MCF 10A (cell line): ENCODE results near the gene LILRB3. TPM values are rescaled to one million over a fixed set of nuclear protein-coding genes. Genes with fewer than 3 reads are reported as not detected.
"Not testable (repeated sequence)": the region's sequence is repeated elsewhere in the genome, so short reads cannot be mapped to it uniquely, and the experiment has no call there.

Experiments
- Bru-seq: library from RNA; stranded (reverse); fragments of 400-500 nt; gene quantifications from one replicate; lab custom pipeline; 2021; lab: Mats Ljungman, UMichigan
- BruChase-seq, 2 experiments: library from RNA; stranded (reverse); fragments of 400-500 nt; gene quantifications; one replicate each; lab custom pipeline; 2021; lab: Mats Ljungman, UMichigan
- BruUV-seq: library from RNA; stranded (reverse); fragments of 400-500 nt; replicated peaks from 2 replicates; lab custom pipeline; 2021; lab: Mats Ljungman, UMichigan
- CTCF ChIA-PET: fragments of 300-600 bp; sonication (Branson Sonifier 250); formaldehyde crosslinking; extraction: SDS; loops from one replicate; lab custom pipeline; 2021; ENCODE audit warnings: antibody characterized with exemption, inconsistent platforms; lab: Yijun Ruan, JAX
- POLR2A ChIA-PET: fragments of 300-600, 350-650 bp; sonication (Branson Sonifier 250); formaldehyde crosslinking; extraction: SDS; loops from one replicate; lab custom pipeline; 2020; ENCODE audit warnings: antibody characterized with exemption, inconsistent platforms; lab: Yijun Ruan, JAX
- DNase-seq: peaks from one replicate; pipeline ENCODE4 v3.0.0-alpha.2; 2018; ENCODE audit not compliant: unreplicated experiment
- H3K27ac Mint-ChIP-seq: one replicate; pipeline ENCODE4 v1.8.0; 2022; ENCODE audit warnings: mild to moderate bottlenecking, low read depth, mixed read lengths; ENCODE audit not compliant: unreplicated experiment
- H3K27me3 Mint-ChIP-seq: one replicate; pipeline ENCODE4 v1.8.0; 2022; ENCODE audit warnings: mixed read lengths; ENCODE audit not compliant: insufficient read depth, unreplicated experiment
- H3K36me3 Mint-ChIP-seq: one replicate; pipeline ENCODE4 v1.8.0; 2022; ENCODE audit warnings: mild to moderate bottlenecking, moderate library complexity, mixed read lengths; ENCODE audit not compliant: insufficient read depth, unreplicated experiment
- H3K4me1 Mint-ChIP-seq: one replicate; pipeline ENCODE4 v1.8.0; 2022; ENCODE audit warnings: mixed read lengths; ENCODE audit not compliant: insufficient read depth, unreplicated experiment
- H3K4me3 Mint-ChIP-seq: one replicate; pipeline ENCODE4 v1.8.0; 2022; ENCODE audit warnings: mild to moderate bottlenecking, moderate library complexity, mixed read lengths; ENCODE audit not compliant: unreplicated experiment
- H3K9me3 Mint-ChIP-seq: one replicate; pipeline ENCODE4 v1.8.0; 2022; ENCODE audit warnings: mixed read lengths; ENCODE audit not compliant: unreplicated experiment
- intact Hi-C: fragments of 100-400 bp; cut with micrococcal nuclease; formaldehyde crosslinking; loops from 2 replicates; pipeline ENCODE4 v1.14.1; 2022
- long read RNA-seq: library from polyadenylated mRNA; stranded (forward); transcript quantifications from one replicate; pipeline ENCODE4 v2.0.0, GENCODE V29; 2022
- total RNA-seq: library from RNA; stranded (reverse); gene quantifications from 2 replicates; pipeline ENCODE4 v1.2.3, GENCODE V29; 2022
- TF ChIP-seq, protein P1 (sequence below): fragments of 200-600 bp; IDR thresholded peaks from one replicate; pipeline ENCODE4 v1.8.0; 2022; ENCODE audit warnings: antibody characterized with exemption, mild to moderate bottlenecking; ENCODE audit not compliant: unreplicated experiment

Gene LILRB3
- total RNA-seq (not detected in 2 replicates), Bru-seq, nascent RNA (not detected), BruChase-seq, experiment 1, labeled RNA remaining after a 6-hour chase (not detected), BruChase-seq, experiment 2, labeled RNA remaining after a 2-hour chase (not detected)
- long read RNA-seq = 0 reads

DNA sequence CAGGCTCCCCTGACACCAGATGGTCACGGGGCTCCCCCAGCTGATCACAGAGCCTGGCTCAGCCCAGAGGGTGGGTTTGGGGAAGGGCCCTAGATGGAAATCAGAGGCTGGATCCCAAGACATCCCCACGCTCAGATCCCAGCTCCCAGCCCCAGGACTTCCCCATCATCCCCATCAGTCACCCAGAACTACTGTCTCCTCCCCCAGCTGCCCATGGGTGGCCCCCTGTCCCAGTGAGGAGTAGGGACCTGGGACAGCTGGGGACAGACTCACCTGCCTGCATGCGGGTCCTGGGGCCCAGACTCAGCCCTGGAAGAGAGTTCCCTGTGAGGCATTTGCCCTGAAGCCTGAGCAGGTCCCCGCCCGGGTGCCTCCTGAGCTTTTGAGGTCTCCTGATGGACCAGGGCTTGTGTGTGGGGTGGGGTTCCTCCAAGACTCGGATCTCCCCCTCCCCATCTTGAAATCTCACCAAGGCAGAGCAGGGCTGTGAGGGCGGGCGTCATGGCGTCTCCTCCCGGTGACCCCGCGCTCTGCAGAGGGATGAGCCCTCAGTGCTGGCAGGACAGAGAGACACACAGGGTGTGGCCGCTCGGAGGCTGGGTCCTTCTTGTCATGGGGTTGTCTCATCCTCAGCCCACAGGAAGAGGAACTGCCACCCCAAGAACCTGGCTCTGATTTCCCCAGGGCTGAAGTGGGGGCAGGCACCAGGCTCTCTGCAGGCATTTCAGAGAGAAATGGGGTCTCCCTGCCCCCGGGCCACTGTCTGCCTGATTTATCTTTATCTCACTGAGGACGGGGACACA lies at the start of gene LILRB3:
LILRB3 (minus strand) TSS at position 534 of the 803 bp plus-strand sequence; CDS start at position 503, 31 bp downstream.
- H3K4me3 Mint-ChIP-seq, POLR2A ChIA-PET, H3K9me3 Mint-ChIP-seq, H3K27ac Mint-ChIP-seq, H3K4me1 Mint-ChIP-seq, H3K36me3 Mint-ChIP-seq, intact Hi-C loops, DNase-seq, BruUV-seq: not testable (repeated sequence)
- H3K27me3 Mint-ChIP-seq = peaks cover 35% of the 10 kb centered on the region
- CTCF ChIA-PET = interaction anchor here (0.6 to 1.3 kb wide), 3 partner anchors 13 to 273 kb away, joined by 3 to 5 read pairs (median 4); no protein-coding TSS in a partner anchor

DNA sequence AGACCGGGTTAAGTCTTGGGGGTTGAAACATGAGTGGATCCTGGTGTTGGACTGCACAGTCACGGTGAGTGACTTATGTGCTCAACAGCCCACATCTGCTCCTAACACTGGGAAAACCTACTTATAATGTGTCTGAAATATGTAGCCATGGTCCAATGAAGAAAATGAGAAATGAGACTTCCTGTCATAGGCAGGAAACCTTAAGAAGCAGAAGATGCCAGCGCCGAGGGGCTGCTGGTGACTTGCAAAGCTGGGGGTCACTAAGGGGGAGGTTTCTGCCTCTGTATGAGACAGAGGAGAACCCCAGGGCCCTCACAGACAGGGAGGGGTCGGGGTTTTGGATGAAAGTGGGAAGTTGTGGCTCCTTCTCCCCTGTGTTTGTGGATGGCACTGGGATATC lies 49.4 kb upstream of the LILRB3 start:
- H3K4me3 Mint-ChIP-seq, DNase-seq, intact Hi-C loops, H3K27ac Mint-ChIP-seq, H3K4me1 Mint-ChIP-seq, H3K9me3 Mint-ChIP-seq, BruUV-seq, H3K36me3 Mint-ChIP-seq, POLR2A ChIA-PET, CTCF ChIA-PET: not testable (repeated sequence)
- peaks cover 86% of the 10 kb centered on the region for H3K27me3 Mint-ChIP-seq

DNA sequence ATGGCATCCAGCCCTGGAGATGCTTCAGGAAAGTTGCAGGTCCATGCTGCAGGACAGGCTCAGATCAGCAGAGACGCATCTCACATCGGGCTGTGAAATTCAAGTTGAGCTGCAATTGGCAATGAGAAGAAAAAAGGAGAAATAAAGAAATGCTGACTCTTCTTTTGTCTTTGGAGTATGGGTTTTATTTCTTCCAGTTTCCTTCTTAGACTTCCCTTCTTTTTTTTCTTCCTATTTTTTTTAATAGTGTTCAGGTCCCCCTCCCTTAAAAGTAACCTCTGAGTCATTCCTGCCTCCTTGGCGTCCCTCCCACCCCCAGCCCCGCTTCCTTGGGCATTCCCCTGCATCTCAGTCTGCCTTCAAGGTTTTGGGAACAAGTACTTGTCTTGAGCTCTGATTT lies 48.8 kb upstream of the LILRB3 start:
- intact Hi-C loops, H3K4me1 Mint-ChIP-seq, DNase-seq, H3K4me3 Mint-ChIP-seq, CTCF ChIA-PET, BruUV-seq, POLR2A ChIA-PET, H3K9me3 Mint-ChIP-seq, H3K36me3 Mint-ChIP-seq, H3K27ac Mint-ChIP-seq: not testable (repeated sequence)
- peaks cover 87% of the 10 kb centered on the region for H3K27me3 Mint-ChIP-seq

DNA sequence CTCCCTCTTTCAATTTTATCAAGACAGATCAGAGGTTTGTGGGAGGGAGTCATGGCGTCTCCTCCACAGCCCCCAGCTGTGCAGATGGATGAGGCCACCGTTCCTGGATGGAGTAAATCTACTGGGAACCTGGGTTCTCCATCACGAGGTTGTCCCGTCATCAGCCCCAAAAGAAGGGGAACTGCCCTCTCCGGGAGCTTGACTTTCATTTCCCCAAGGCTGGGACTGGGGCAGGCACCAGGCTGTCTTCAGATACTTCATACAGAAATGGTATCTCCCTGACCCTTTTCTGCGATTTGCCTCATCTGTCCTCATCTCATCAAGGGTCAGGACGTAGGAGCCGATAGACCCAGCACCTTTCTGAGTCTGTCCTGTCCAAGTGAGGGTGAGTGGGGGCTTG lies 48.3 kb upstream of the LILRB3 start:
- BruUV-seq = no TSS peak
- CTCF ChIA-PET = interaction anchor here (0.7 kb wide), 1 partner anchor 119 kb away, joined by 7 read pairs; no protein-coding TSS in a partner anchor
- Mint-ChIP-seq H3K27ac (no peak overlapping the region), H3K4me3 (no peak overlapping the region), H3K4me1 (no peaks in the 10 kb centered on the region), H3K9me3 (no peaks in the 10 kb centered on the region), H3K27me3 (peaks cover 87% of the 10 kb centered on the region), H3K36me3 (no peaks in the 10 kb centered on the region)
- intact Hi-C loops = no loop called here
- TF ChIP-seq, protein P1, sequence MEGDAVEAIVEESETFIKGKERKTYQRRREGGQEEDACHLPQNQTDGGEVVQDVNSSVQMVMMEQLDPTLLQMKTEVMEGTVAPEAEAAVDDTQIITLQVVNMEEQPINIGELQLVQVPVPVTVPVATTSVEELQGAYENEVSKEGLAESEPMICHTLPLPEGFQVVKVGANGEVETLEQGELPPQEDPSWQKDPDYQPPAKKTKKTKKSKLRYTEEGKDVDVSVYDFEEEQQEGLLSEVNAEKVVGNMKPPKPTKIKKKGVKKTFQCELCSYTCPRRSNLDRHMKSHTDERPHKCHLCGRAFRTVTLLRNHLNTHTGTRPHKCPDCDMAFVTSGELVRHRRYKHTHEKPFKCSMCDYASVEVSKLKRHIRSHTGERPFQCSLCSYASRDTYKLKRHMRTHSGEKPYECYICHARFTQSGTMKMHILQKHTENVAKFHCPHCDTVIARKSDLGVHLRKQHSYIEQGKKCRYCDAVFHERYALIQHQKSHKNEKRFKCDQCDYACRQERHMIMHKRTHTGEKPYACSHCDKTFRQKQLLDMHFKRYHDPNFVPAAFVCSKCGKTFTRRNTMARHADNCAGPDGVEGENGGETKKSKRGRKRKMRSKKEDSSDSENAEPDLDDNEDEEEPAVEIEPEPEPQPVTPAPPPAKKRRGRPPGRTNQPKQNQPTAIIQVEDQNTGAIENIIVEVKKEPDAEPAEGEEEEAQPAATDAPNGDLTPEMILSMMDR = no peak
- DNase-seq = no peak
- POLR2A ChIA-PET = no interaction called here

DNA sequence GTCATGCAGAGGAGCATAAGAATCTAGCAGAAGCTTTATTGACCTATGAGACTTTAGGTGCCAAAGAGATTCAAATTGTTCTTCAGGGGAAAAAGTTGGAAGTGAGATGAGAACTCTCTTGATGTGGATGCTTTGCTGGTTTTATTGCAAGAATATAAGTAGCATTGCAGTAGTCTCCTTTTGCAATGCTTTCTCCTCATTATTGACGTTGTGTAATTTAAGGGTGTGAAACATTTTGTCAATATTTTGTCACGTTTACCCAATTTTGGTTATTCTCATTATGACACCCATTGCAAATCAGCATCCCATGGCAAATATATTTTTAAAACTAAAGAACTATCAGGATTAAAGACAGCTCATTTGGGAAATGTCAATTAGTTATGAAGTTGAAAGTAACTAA lies 46.1 kb upstream of the LILRB3 start:
- no TSS peak for BruUV-seq
- Mint-ChIP-seq H3K4me3 (no peak overlapping the region), H3K27me3 (peaks cover 81% of the 10 kb centered on the region), H3K36me3 (no peaks in the 10 kb centered on the region), H3K9me3 (no peaks in the 10 kb centered on the region), H3K4me1 (no peaks in the 10 kb centered on the region), H3K27ac (no peak overlapping the region)
- POLR2A ChIA-PET = no interaction called here
- TF ChIP-seq, protein P1 = no peak
- DNase-seq = no peak
- CTCF ChIA-PET = no interaction called here
- intact Hi-C loops = no loop called here
